Vagina (tissue), 2 donors: Measurements from ENCODE around the gene SNAP29.

ENCODE experiments used
- POLR2A ChIP-seq, 2 donors: fragments of 450-650 bp; IDR thresholded peaks; one replicate each; pipeline ENCODE4 v1.6.1; 2017; ENCODE audit warnings: antibody characterized with exemption in 2 of 2, mild to moderate bottlenecking in 2 of 2, moderate library complexity in 2 of 2
- POLR2AphosphoS5 ChIP-seq, 2 donors: sonication (generic); formaldehyde crosslinking; IDR thresholded peaks; one replicate each; pipeline ENCODE4 v1.9.0; 2017; ENCODE audit warnings: antibody characterized with exemption in 2 of 2, mild to moderate bottlenecking in 2 of 2, low read depth in 1 of 2; ENCODE audit not compliant: insufficient read depth in 1 of 2
- TF ChIP-seq, protein P1 (sequence below), 3 experiments: fragments of 450-650 bp in 2 of 3; fragments of 200-600 bp in 1 of 3; sonication (generic) in 1 of 3; IDR thresholded peaks; one replicate each; pipeline ENCODE4 v1.5.1; 2017 to 2019; ENCODE audit warnings: antibody characterized with exemption in 3 of 3, mild to moderate bottlenecking in 2 of 3, moderate library complexity in 2 of 3

DNA sequence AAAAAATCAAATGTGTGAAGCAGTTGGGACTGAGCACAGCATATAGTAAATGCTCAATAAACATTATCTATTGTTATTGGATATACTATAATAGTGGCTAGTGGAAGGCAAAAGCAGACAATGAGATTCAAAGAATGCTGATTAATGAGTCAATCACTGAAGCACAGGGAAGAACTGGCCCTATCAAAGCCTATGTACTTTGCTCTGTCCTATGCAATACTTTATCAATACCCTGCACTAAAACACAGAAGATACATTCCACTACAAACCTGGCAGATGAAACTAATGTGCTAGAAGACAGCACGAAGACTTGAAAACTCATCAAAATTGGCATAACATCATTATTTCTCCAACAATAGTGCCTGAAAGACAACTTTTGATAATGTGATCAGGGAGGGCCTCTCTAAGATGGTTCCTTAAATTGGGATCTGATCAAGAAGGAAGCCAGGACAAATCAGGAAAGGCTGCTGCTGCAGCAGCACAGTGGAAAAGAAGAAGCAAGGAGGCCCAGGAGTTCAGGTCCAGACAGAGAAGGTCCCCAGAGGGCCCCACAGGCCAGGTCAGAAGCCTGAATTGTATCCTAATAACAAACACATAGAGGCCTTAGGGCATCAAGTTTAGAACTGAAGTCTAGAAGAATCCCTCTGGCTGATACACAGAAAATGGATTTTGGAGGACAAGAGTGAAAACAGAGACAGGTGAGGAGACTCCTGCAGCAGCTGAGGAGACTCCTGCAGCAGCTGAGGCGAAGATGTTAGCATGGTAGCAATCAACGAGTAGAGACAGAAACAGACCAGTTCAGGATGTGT is 18.8 kb upstream of the SNAP29 start:
- TF ChIP-seq, protein P1, sequence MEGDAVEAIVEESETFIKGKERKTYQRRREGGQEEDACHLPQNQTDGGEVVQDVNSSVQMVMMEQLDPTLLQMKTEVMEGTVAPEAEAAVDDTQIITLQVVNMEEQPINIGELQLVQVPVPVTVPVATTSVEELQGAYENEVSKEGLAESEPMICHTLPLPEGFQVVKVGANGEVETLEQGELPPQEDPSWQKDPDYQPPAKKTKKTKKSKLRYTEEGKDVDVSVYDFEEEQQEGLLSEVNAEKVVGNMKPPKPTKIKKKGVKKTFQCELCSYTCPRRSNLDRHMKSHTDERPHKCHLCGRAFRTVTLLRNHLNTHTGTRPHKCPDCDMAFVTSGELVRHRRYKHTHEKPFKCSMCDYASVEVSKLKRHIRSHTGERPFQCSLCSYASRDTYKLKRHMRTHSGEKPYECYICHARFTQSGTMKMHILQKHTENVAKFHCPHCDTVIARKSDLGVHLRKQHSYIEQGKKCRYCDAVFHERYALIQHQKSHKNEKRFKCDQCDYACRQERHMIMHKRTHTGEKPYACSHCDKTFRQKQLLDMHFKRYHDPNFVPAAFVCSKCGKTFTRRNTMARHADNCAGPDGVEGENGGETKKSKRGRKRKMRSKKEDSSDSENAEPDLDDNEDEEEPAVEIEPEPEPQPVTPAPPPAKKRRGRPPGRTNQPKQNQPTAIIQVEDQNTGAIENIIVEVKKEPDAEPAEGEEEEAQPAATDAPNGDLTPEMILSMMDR (IDR thresholded peaks at IDR 0.05), result no peak
- no peak for TF ChIP-seq POLR2A (IDR thresholded peaks at IDR 0.05)
- TF ChIP-seq POLR2AphosphoS5 (IDR thresholded peaks at IDR 0.05; ENCODE audit: insufficient read depth in 1 of 2, low read depth in 1 of 2), result no peak
